A673 (cell line): ENCODE results near the gene SIX2. TPM values are rescaled to one million over a fixed set of nuclear protein-coding genes. Genes with fewer than 3 reads are reported as not detected.

ENCODE experiments used
- BruUV-seq: library from RNA; stranded (reverse); fragments of 400-500 nt; replicated peaks from 2 replicates; lab custom pipeline; 2021; lab: Mats Ljungman, UMichigan
- CTCF ChIA-PET: fragments of 300-600 bp; sonication (Branson Sonifier 250); formaldehyde crosslinking; loops from one replicate; lab custom pipeline; 2022; ENCODE audit warnings: antibody characterized with exemption; lab: Charles Lee
- POLR2A ChIA-PET: fragments of 300-600 bp; sonication (Branson Sonifier 250); formaldehyde crosslinking; loops from one replicate; lab custom pipeline; 2022; ENCODE audit warnings: antibody characterized with exemption; ENCODE audit not compliant: low non-redundant PET; lab: Charles Lee
- DNase-seq: peaks from one replicate; pipeline ENCODE4 v3.0.0-alpha.2; 2015; ENCODE audit warnings: low spot score
- H3K27ac ChIP-seq: fragments of 200-600 bp; sonication (generic); 2 replicates; pipeline ENCODE4 v1.5.1; 2016; ENCODE audit warnings: mixed run types, low read depth, mild to moderate bottlenecking, mixed read lengths, antibody characterized with exemption, low read length; ENCODE audit not compliant: poor library complexity, severe bottlenecking
- H3K27me3 ChIP-seq: fragments of 200-600 bp; sonication (generic); replicated peaks from 2 replicates; pipeline ENCODE4 v1.6.1; 2017; ENCODE audit warnings: mixed run types, low read depth, mild to moderate bottlenecking, mixed read lengths, antibody characterized with exemption, low read length; ENCODE audit not compliant: insufficient read depth, poor library complexity
- H3K36me3 ChIP-seq: fragments of 200-600 bp; sonication (generic); 2 replicates; pipeline ENCODE4 v1.6.1; 2016; ENCODE audit warnings: mixed run types, mild to moderate bottlenecking, mixed read lengths, antibody characterized with exemption, low read length; ENCODE audit not compliant: insufficient read depth, poor library complexity, severe bottlenecking
- H3K4me1 ChIP-seq: fragments of 200-600 bp; sonication (generic); 2 replicates; pipeline ENCODE4 v1.6.1; 2017; ENCODE audit warnings: mixed run types, mild to moderate bottlenecking, mixed read lengths, antibody characterized with exemption, low read length; ENCODE audit not compliant: insufficient read depth, poor library complexity, severe bottlenecking
- H3K4me3 ChIP-seq: fragments of 200-600 bp; sonication (generic); 2 replicates; pipeline ENCODE4 v1.5.1; 2016; ENCODE audit warnings: low read depth, mixed run types, mild to moderate bottlenecking, mixed read lengths, low read length; ENCODE audit not compliant: poor library complexity, severe bottlenecking
- H3K9me3 ChIP-seq: fragments of 200-600 bp; sonication (generic); 2 replicates; pipeline ENCODE4 v1.6.1; 2016; ENCODE audit warnings: mixed run types, low read depth, mild to moderate bottlenecking, mixed read lengths, antibody characterized with exemption, low read length; ENCODE audit not compliant: poor library complexity, severe bottlenecking
- CTCF ChIP-seq: fragments of 300-800, 200-600 bp; sonication (generic); conservative IDR thresholded peaks from 2 replicates; pipeline ENCODE4 v1.5.1; 2017; ENCODE audit warnings: low read depth, mild to moderate bottlenecking, antibody characterized with exemption, low read length, moderate library complexity, mixed read lengths
- EZH2 ChIP-seq: fragments of 200-600 bp; sonication (generic); IDR thresholded peaks from 2 replicates; pipeline ENCODE4 v1.6.1; 2017; ENCODE audit warnings: borderline replicate concordance, low read depth, mild to moderate bottlenecking, mixed read lengths, antibody characterized with exemption, low read length; ENCODE audit not compliant: poor library complexity, severe bottlenecking
- intact Hi-C: fragments of 100-400 bp; cut with micrococcal nuclease; formaldehyde crosslinking; loops from one replicate; pipeline ENCODE4 v1.10.0; 2022; ENCODE audit not compliant: unreplicated experiment
- total RNA-seq: library from RNA; stranded (reverse); gene quantifications from 2 replicates; pipeline ENCODE4 v1.2.3, GENCODE V29; 2021

Gene SIX2
- total RNA-seq, 1 experiment from 2014 or later: not detected

GRCh38 chr2:45024600-45025291 lies 15.5 kb upstream of the SIX2 start:
- BruUV-seq: no TSS peak
- Histone ChIP-seq H3K9me3 (no peaks in the 10 kb centered on the region), H3K27ac (no peak overlapping the region), H3K4me1 (no peaks in the 10 kb centered on the region), H3K27me3 (no peaks in the 10 kb centered on the region), H3K4me3 (no peak overlapping the region), H3K36me3 (no peaks in the 10 kb centered on the region)
- CTCF ChIA-PET: interaction anchor here (0.6 to 1.2 kb wide), 2 partner anchors 11 to 42 kb away, joined by 3 read pairs; no protein-coding TSS in a partner anchor
- intact Hi-C loops: no loop called here
- POLR2A ChIA-PET: no interaction called here
- peak; percentile 78 for DNase-seq
- TF ChIP-seq CTCF (no peak), EZH2 (no peak)

- no peak for DNase-seq
- BruUV-seq: no TSS peak
- intact Hi-C loops: no loop called here
- no peaks in the 10 kb centered on the region for H3K9me3 ChIP-seq
- POLR2A ChIA-PET: no interaction called here
- no peaks in the 10 kb centered on the region for H3K27me3 ChIP-seq
- H3K4me3 ChIP-seq: no peak overlapping the region
- no peak overlapping the region for H3K27ac ChIP-seq
- no peaks in the 10 kb centered on the region for H3K36me3 ChIP-seq
- CTCF ChIA-PET: no interaction called here
- H3K4me1 ChIP-seq: no peaks in the 10 kb centered on the region
- TF ChIP-seq CTCF (no peak), EZH2 (no peak)
These were observed 14.8 kb upstream of the SIX2 start for GRCh38 chr2:45024097-45024496.

- Histone ChIP-seq H3K9me3 (no peaks in the 10 kb centered on the region), H3K4me1 (no peaks in the 10 kb centered on the region), H3K36me3 (no peaks in the 10 kb centered on the region), H3K27me3 (peaks cover 15% of the 10 kb centered on the region), H3K27ac (no peak overlapping the region), H3K4me3 (no peak overlapping the region)
- BruUV-seq: no TSS peak
- no peak for TF ChIP-seq CTCF
- TF ChIP-seq EZH2: no peak
- ChIA-PET CTCF (no interaction called here), POLR2A (no interaction called here)
- intact Hi-C loops: no loop called here
- DNase-seq: no peak
These were observed 11.2 kb upstream of the SIX2 start for GRCh38 chr2:45020439-45020838.
